ENCODE measurements around the gene CELF4.

CELF4 gene

GRCh38 chr18:37590346-37590745 is 24.7 kb upstream of the CELF4 start:
- WGBS, 2 experiments = 83 to 94% methylated on average over 1 of the region's 1 CpG
- no peaks in the 10 kb centered on the region for H3K36me3 ChIP-seq (ENCODE audit: control insufficient read depth, insufficient read depth, low read length)
- no peaks in the 10 kb centered on the region for H3K27me3 ChIP-seq (ENCODE audit: control insufficient read depth, insufficient read depth, low read length, poor library complexity, severe bottlenecking)
- no peak overlapping the region for H3K4me3 ChIP-seq (ENCODE audit: insufficient read depth, low read depth, low read length)
- H3K4me1 ChIP-seq (ENCODE audit: control insufficient read depth, insufficient read depth, low read length) = no peaks in the 10 kb centered on the region
- no peak overlapping the region for H3K27ac ChIP-seq (ENCODE audit: insufficient read depth, low read depth, low read length, poor library complexity, severe bottlenecking)
- no peaks in the 10 kb centered on the region for H3K9me3 ChIP-seq (ENCODE audit: control insufficient read depth, low read length)

- no peak overlapping the region for H3K27ac ChIP-seq (ENCODE audit: insufficient read depth, low read depth, low read length, poor library complexity, severe bottlenecking)
- H3K9me3 ChIP-seq (ENCODE audit: control insufficient read depth, low read length) = no peaks in the 10 kb centered on the region
- H3K4me1 ChIP-seq (ENCODE audit: control insufficient read depth, insufficient read depth, low read length) = no peaks in the 10 kb centered on the region
- H3K4me3 ChIP-seq (ENCODE audit: insufficient read depth, low read depth, low read length) = no peak overlapping the region
- no peaks in the 10 kb centered on the region for H3K36me3 ChIP-seq (ENCODE audit: control insufficient read depth, insufficient read depth, low read length)
- WGBS, 2 experiments = 87 to 98% methylated on average over 2 of the region's 2 CpGs
- no peaks in the 10 kb centered on the region for H3K27me3 ChIP-seq (ENCODE audit: control insufficient read depth, insufficient read depth, low read length, poor library complexity, severe bottlenecking)
These were observed 22.7 kb upstream of the CELF4 start for GRCh38 chr18:37588289-37588688.

GRCh38 chr18:37586656-37587225 is 21.1 kb upstream of the CELF4 start:
- Histone ChIP-seq H3K9me3 (ENCODE audit: control insufficient read depth, low read length) (no peaks in the 10 kb centered on the region), H3K4me3 (ENCODE audit: insufficient read depth, low read depth, low read length) (no peak overlapping the region), H3K4me1 (ENCODE audit: control insufficient read depth, insufficient read depth, low read length) (no peaks in the 10 kb centered on the region), H3K27ac (ENCODE audit: insufficient read depth, low read depth, low read length, poor library complexity, severe bottlenecking) (no peak overlapping the region), H3K36me3 (ENCODE audit: control insufficient read depth, insufficient read depth, low read length) (no peaks in the 10 kb centered on the region), H3K27me3 (ENCODE audit: control insufficient read depth, insufficient read depth, low read length, poor library complexity, severe bottlenecking) (no peaks in the 10 kb centered on the region)
- 88 to 92% methylated on average over 8 of the region's 8 CpGs for WGBS, 2 experiments

- Histone ChIP-seq H3K9me3 (ENCODE audit: control insufficient read depth, low read length) (no peaks in the 10 kb centered on the region), H3K27me3 (ENCODE audit: control insufficient read depth, insufficient read depth, low read length, poor library complexity, severe bottlenecking) (no peaks in the 10 kb centered on the region), H3K4me1 (ENCODE audit: control insufficient read depth, insufficient read depth, low read length) (no peaks in the 10 kb centered on the region), H3K4me3 (ENCODE audit: insufficient read depth, low read depth, low read length) (no peak overlapping the region), H3K27ac (ENCODE audit: insufficient read depth, low read depth, low read length, poor library complexity, severe bottlenecking) (no peak overlapping the region), H3K36me3 (ENCODE audit: control insufficient read depth, insufficient read depth, low read length) (no peaks in the 10 kb centered on the region)
- 57 to 60% methylated on average over 7 of the region's 7 CpGs for WGBS, 2 experiments
These were observed 19.5 kb upstream of the CELF4 start for GRCh38 chr18:37584952-37585695.

GRCh38 chr18:37584217-37584616 is 18.6 kb upstream of the CELF4 start:
- 95 to 98% methylated on average over 2 to 3 of the region's 3 CpGs for WGBS, 2 experiments
- no peaks in the 10 kb centered on the region for H3K36me3 ChIP-seq (ENCODE audit: control insufficient read depth, insufficient read depth, low read length)
- H3K27me3 ChIP-seq (ENCODE audit: control insufficient read depth, insufficient read depth, low read length, poor library complexity, severe bottlenecking) = no peaks in the 10 kb centered on the region
- no peaks in the 10 kb centered on the region for H3K9me3 ChIP-seq (ENCODE audit: control insufficient read depth, low read length)
- H3K4me3 ChIP-seq (ENCODE audit: insufficient read depth, low read depth, low read length) = no peak overlapping the region
- no peaks in the 10 kb centered on the region for H3K4me1 ChIP-seq (ENCODE audit: control insufficient read depth, insufficient read depth, low read length)
- H3K27ac ChIP-seq (ENCODE audit: insufficient read depth, low read depth, low read length, poor library complexity, severe bottlenecking) = no peak overlapping the region

- Histone ChIP-seq H3K9me3 (ENCODE audit: control insufficient read depth, low read length) (no peaks in the 10 kb centered on the region), H3K27ac (ENCODE audit: insufficient read depth, low read depth, low read length, poor library complexity, severe bottlenecking) (no peak overlapping the region), H3K4me3 (ENCODE audit: insufficient read depth, low read depth, low read length) (no peak overlapping the region), H3K27me3 (ENCODE audit: control insufficient read depth, insufficient read depth, low read length, poor library complexity, severe bottlenecking) (no peaks in the 10 kb centered on the region), H3K36me3 (ENCODE audit: control insufficient read depth, insufficient read depth, low read length) (no peaks in the 10 kb centered on the region), H3K4me1 (ENCODE audit: control insufficient read depth, insufficient read depth, low read length) (peaks cover 12% of the 10 kb centered on the region)
- WGBS, 2 experiments = 91 to 95% methylated on average over 2 of the region's 2 CpGs
These were observed 16.7 kb upstream of the CELF4 start for GRCh38 chr18:37582261-37582660.

- Histone ChIP-seq H3K36me3 (ENCODE audit: control insufficient read depth, insufficient read depth, low read length) (no peaks in the 10 kb centered on the region), H3K4me1 (ENCODE audit: control insufficient read depth, insufficient read depth, low read length) (peaks cover 24% of the 10 kb centered on the region), H3K4me3 (ENCODE audit: insufficient read depth, low read depth, low read length) (no peak overlapping the region), H3K9me3 (ENCODE audit: control insufficient read depth, low read length) (no peaks in the 10 kb centered on the region), H3K27me3 (ENCODE audit: control insufficient read depth, insufficient read depth, low read length, poor library complexity, severe bottlenecking) (no peaks in the 10 kb centered on the region), H3K27ac (ENCODE audit: insufficient read depth, low read depth, low read length, poor library complexity, severe bottlenecking) (no peak overlapping the region)
- 68 to 70% methylated on average over 11 to 14 of the region's 14 CpGs for WGBS, 2 experiments
These were observed 13.4 kb upstream of the CELF4 start for GRCh38 chr18:37578886-37579513.

- Histone ChIP-seq H3K4me1 (ENCODE audit: control insufficient read depth, insufficient read depth, low read length) (peaks cover 24% of the 10 kb centered on the region), H3K9me3 (ENCODE audit: control insufficient read depth, low read length) (no peaks in the 10 kb centered on the region), H3K4me3 (ENCODE audit: insufficient read depth, low read depth, low read length) (no peak overlapping the region), H3K27me3 (ENCODE audit: control insufficient read depth, insufficient read depth, low read length, poor library complexity, severe bottlenecking) (no peaks in the 10 kb centered on the region), H3K36me3 (ENCODE audit: control insufficient read depth, insufficient read depth, low read length) (no peaks in the 10 kb centered on the region), H3K27ac (ENCODE audit: insufficient read depth, low read depth, low read length, poor library complexity, severe bottlenecking) (no peak overlapping the region)
- WGBS, 2 experiments = 27 to 35% methylated on average over 6 of the region's 6 CpGs
These were observed 12.6 kb upstream of the CELF4 start for GRCh38 chr18:37578182-37578678.

- peaks cover 1% of the 10 kb centered on the region for H3K27me3 ChIP-seq (ENCODE audit: control insufficient read depth, insufficient read depth, low read length, poor library complexity, severe bottlenecking)
- no peak overlapping the region for H3K27ac ChIP-seq (ENCODE audit: insufficient read depth, low read depth, low read length, poor library complexity, severe bottlenecking)
- H3K4me3 ChIP-seq (ENCODE audit: insufficient read depth, low read depth, low read length) = no peak overlapping the region
- 5 to 8% methylated on average over 7 of the region's 7 CpGs for WGBS, 2 experiments
- H3K36me3 ChIP-seq (ENCODE audit: control insufficient read depth, insufficient read depth, low read length) = no peaks in the 10 kb centered on the region
- H3K4me1 ChIP-seq (ENCODE audit: control insufficient read depth, insufficient read depth, low read length) = peaks cover 24% of the 10 kb centered on the region
- H3K9me3 ChIP-seq (ENCODE audit: control insufficient read depth, low read length) = no peaks in the 10 kb centered on the region
These were observed 11.5 kb upstream of the CELF4 start for GRCh38 chr18:37577051-37577611.

GRCh38 chr18:37575646-37576045 is 10.0 kb upstream of the CELF4 start:
- WGBS, 2 experiments = 85 to 87% methylated on average over 10 of the region's 10 CpGs
- Histone ChIP-seq H3K36me3 (ENCODE audit: control insufficient read depth, insufficient read depth, low read length) (no peaks in the 10 kb centered on the region), H3K4me1 (ENCODE audit: control insufficient read depth, insufficient read depth, low read length) (peaks cover 24% of the 10 kb centered on the region), H3K4me3 (ENCODE audit: insufficient read depth, low read depth, low read length) (no peak overlapping the region), H3K27me3 (ENCODE audit: control insufficient read depth, insufficient read depth, low read length, poor library complexity, severe bottlenecking) (peaks cover 15% of the 10 kb centered on the region), H3K9me3 (ENCODE audit: control insufficient read depth, low read length) (no peaks in the 10 kb centered on the region), H3K27ac (ENCODE audit: insufficient read depth, low read depth, low read length, poor library complexity, severe bottlenecking) (no peak overlapping the region)

Data from ectodermal cell (in vitro differentiated cells).